Liver (tissue), 9 donors: ENCODE measurements around the gene DNAAF1. TPM values are rescaled to one million over a fixed set of nuclear protein-coding genes. Genes with fewer than 3 reads are reported as not detected.

Source experiments
- DNase-seq: peaks from one replicate; pipeline ENCODE4 v3.0.0-alpha.2; 2017; ENCODE audit warnings: low spot score
- H3K27ac ChIP-seq, 2 donors: one replicate each; pipeline ENCODE4 v1.7.0; 2013; ENCODE audit warnings: inconsistent platforms in 2 of 2, low read length in 2 of 2, control low read depth in 1 of 2, low read depth in 1 of 2, mild to moderate bottlenecking in 1 of 2
- H3K27me3 ChIP-seq, 4 donors: one replicate each; pipeline versions ENCODE4 v1.6.1 to v1.7.0; 2013; ENCODE audit warnings: low read length in 3 of 4, inconsistent platforms in 1 of 4, mild to moderate bottlenecking in 1 of 4, moderate library complexity in 1 of 4; ENCODE audit not compliant: control insufficient read depth in 4 of 4, insufficient read depth in 4 of 4
- H3K36me3 ChIP-seq, 4 donors: one replicate each; pipeline versions ENCODE4 v1.6.1 to v1.7.0; 2013; ENCODE audit warnings: low read length in 3 of 4, mild to moderate bottlenecking in 3 of 4, low read depth in 1 of 4, moderate library complexity in 1 of 4; ENCODE audit not compliant: control insufficient read depth in 4 of 4, insufficient read depth in 3 of 4
- H3K4me1 ChIP-seq, 4 donors: one replicate each; pipeline versions ENCODE4 v1.6.1 to v1.7.0; 2013; ENCODE audit warnings: low read length in 3 of 4, mild to moderate bottlenecking in 3 of 4, moderate library complexity in 1 of 4; ENCODE audit not compliant: control insufficient read depth in 4 of 4, insufficient read depth in 4 of 4
- H3K4me3 ChIP-seq, 3 donors: one replicate each; pipeline versions ENCODE4 v1.6.1 to v1.7.0; 2013; ENCODE audit warnings: low read length in 3 of 3, control low read depth in 1 of 3, low read depth in 1 of 3, mild to moderate bottlenecking in 1 of 3
- H3K9ac ChIP-seq, 2 donors: one replicate each; pipeline ENCODE4 v1.7.0; 2013; ENCODE audit warnings: low read length in 2 of 2, mild to moderate bottlenecking in 2 of 2, moderate library complexity in 2 of 2, control low read depth in 1 of 2, low read depth in 1 of 2
- H3K9me3 ChIP-seq, 4 donors: one replicate each; pipeline versions ENCODE4 v1.6.1 to v1.7.0; 2013; ENCODE audit warnings: low read length in 3 of 4; ENCODE audit not compliant: control insufficient read depth in 4 of 4
- EGR1 ChIP-seq, 2 donors: IDR thresholded peaks; 2 replicates each; pipeline ENCODE4 v1.6.1; 2016 to 2018; ENCODE audit warnings: antibody characterized with exemption in 2 of 2, low read depth in 2 of 2
- FOXA1 ChIP-seq: IDR thresholded peaks from 2 replicates; pipeline ENCODE4 v1.6.1; 2016; ENCODE audit warnings: antibody characterized with exemption
- FOXA2 ChIP-seq: IDR thresholded peaks from 2 replicates; pipeline ENCODE4 v1.6.1; 2016; ENCODE audit warnings: antibody characterized with exemption
- GABPA ChIP-seq, 2 donors: IDR thresholded peaks in 1 of 2; conservative IDR thresholded peaks in 1 of 2; 2 replicates each; pipeline ENCODE4 v1.6.1; 2016; ENCODE audit warnings: antibody characterized with exemption in 2 of 2, mild to moderate bottlenecking in 1 of 2, moderate library complexity in 1 of 2
- HNF4A ChIP-seq, 2 donors: conservative IDR thresholded peaks; 2 replicates each; pipeline ENCODE4 v1.6.1; 2016; ENCODE audit warnings: antibody characterized with exemption in 2 of 2, mild to moderate bottlenecking in 2 of 2
- HNF4G ChIP-seq: IDR thresholded peaks from 2 replicates; pipeline ENCODE4 v1.6.1; 2016; ENCODE audit warnings: antibody characterized with exemption
- JUND ChIP-seq, 2 donors: IDR thresholded peaks; 2 replicates each; pipeline ENCODE4 v1.6.1; 2016; ENCODE audit warnings: antibody characterized with exemption in 2 of 2
- NR2F2 ChIP-seq: IDR thresholded peaks from 2 replicates; pipeline ENCODE4 v1.6.1; 2016; ENCODE audit warnings: antibody characterized with exemption
- RXRA ChIP-seq, 2 donors: IDR thresholded peaks; 2 replicates each; pipeline ENCODE4 v1.6.1; 2017 to 2018; ENCODE audit warnings: antibody characterized with exemption in 2 of 2, mild to moderate bottlenecking in 1 of 2
- SP1 ChIP-seq: IDR thresholded peaks from 2 replicates; pipeline ENCODE4 v1.6.1; 2018; ENCODE audit warnings: antibody characterized with exemption, mild to moderate bottlenecking
- YY1 ChIP-seq: IDR thresholded peaks from 2 replicates; pipeline ENCODE4 v1.6.1; 2016; ENCODE audit warnings: antibody characterized with exemption, mild to moderate bottlenecking
- WGBS: extraction: QIAGEN DNeasy Blood & Tissue Kit; methylation state at CpG from one replicate; pipeline ENCODE4 v1.1.7; 2013; 5-methylcytosine and 5-hydroxymethylcytosine counted together
- polyA plus RNA-seq, 2 donors: library from polyadenylated mRNA; stranded (reverse) in 1 of 2; unstranded in 1 of 2; fragments of 200-250 nt in 1 of 2; fragments of >200 nt in 1 of 2; fragmentation: Nextera tagmentation in 1 of 2; extraction: Ambion mirVana in 1 of 2; gene quantifications; one replicate each; pipeline versions ENCODE4 v1.2.1 to v1.2.3, GENCODE V29; 2013 to 2015
- total RNA-seq, 2 donors: library from RNA; depleted of rRNA; stranded (reverse); fragments of >200 nt; gene quantifications; one replicate each; pipeline ENCODE4 v1.2.3, GENCODE V29; 2014
- TF ChIP-seq, protein P1 (sequence below): IDR thresholded peaks from 2 replicates; pipeline ENCODE4 v1.6.1; 2016; ENCODE audit warnings: antibody characterized with exemption
- TF ChIP-seq, protein P2 (sequence below): IDR thresholded peaks from 2 replicates; pipeline ENCODE4 v1.6.1; 2016; ENCODE audit warnings: antibody characterized with exemption
- TF ChIP-seq, protein P3 (sequence below): fragments of 150-350 bp; IDR thresholded peaks from 2 replicates; pipeline ENCODE4 v1.5.1; 2017; ENCODE audit warnings: improper control_type of control experiment, low read depth, low read length; ENCODE audit not compliant: missing input control
- TF ChIP-seq, protein P4 (sequence below): IDR thresholded peaks from 2 replicates; pipeline ENCODE4 v1.6.1; 2016; ENCODE audit warnings: antibody characterized with exemption
- donor health status: healthy.
- donor health status: healthy.
- donor health status: healthy.
- donor health status: healthy.
- donor health status: healthy.

DNAAF1 gene
- total and polyA plus RNA-seq, 4 donors, result under 0.01 to 0.08 (median 0.06) TPM; not detected in 1

DNA sequence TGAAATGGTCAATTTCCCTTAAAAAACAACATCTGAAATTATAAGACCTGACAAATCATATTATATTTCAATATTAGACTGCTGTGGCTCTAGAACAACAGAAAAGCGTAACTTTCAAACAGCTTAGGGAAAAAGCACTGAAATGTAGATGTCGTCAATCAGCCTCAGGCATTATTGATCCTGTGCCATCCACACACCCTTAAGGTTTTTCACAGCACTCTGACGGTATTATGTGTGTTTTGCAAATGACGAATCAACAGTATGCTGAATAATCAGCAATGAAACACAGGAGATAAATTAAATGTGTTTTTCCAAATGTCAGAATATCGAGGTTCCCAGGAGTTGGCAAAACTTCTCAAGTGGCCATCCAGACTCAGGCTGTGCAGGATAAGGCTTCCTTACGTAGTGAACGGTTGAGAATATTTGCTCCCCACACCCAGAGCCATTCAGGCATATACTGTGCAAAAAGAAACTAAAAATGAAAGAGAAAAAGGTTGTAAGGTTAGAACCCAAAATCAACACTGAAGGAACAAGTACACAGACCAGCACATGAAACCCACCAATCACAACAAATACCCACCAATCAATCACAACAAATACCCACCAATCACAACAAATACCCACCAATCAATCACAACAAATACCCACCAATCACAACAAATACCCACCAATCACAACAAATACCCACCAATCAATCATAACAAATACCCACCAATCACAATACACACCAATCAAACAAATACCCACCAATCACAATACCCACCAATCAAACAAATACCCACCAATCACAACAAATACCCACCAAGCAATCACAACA, 20.6 kb upstream of the DNAAF1 start:
- no peaks in the 10 kb centered on the region for H3K4me1 ChIP-seq
- no peak for DNase-seq
- no peaks in the 10 kb centered on the region for H3K27me3 ChIP-seq
- TF ChIP-seq NR2F2 (no peak), SP1 (no peak), FOXA1 (no peak), RXRA (IDR thresholded peaks at IDR 0.05) (no peak), FOXA2 (no peak), JUND (IDR thresholded peaks at IDR 0.05) (no peak), GABPA (IDR thresholded peaks at IDR 0.05 in 1 of 2, conservative IDR thresholded peaks at IDR 0.05 in 1 of 2) (no peak), HNF4A (conservative IDR thresholded peaks at IDR 0.05) (no peak)
- TF ChIP-seq, protein P1, sequence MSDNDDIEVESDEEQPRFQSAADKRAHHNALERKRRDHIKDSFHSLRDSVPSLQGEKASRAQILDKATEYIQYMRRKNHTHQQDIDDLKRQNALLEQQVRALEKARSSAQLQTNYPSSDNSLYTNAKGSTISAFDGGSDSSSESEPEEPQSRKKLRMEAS, result no peak
- TF ChIP-seq, protein P2, sequence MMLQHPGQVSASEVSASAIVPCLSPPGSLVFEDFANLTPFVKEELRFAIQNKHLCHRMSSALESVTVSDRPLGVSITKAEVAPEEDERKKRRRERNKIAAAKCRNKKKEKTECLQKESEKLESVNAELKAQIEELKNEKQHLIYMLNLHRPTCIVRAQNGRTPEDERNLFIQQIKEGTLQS, result no peak
- TF ChIP-seq, protein P3, sequence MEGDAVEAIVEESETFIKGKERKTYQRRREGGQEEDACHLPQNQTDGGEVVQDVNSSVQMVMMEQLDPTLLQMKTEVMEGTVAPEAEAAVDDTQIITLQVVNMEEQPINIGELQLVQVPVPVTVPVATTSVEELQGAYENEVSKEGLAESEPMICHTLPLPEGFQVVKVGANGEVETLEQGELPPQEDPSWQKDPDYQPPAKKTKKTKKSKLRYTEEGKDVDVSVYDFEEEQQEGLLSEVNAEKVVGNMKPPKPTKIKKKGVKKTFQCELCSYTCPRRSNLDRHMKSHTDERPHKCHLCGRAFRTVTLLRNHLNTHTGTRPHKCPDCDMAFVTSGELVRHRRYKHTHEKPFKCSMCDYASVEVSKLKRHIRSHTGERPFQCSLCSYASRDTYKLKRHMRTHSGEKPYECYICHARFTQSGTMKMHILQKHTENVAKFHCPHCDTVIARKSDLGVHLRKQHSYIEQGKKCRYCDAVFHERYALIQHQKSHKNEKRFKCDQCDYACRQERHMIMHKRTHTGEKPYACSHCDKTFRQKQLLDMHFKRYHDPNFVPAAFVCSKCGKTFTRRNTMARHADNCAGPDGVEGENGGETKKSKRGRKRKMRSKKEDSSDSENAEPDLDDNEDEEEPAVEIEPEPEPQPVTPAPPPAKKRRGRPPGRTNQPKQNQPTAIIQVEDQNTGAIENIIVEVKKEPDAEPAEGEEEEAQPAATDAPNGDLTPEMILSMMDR, result no peak
- H3K9ac ChIP-seq, result no peak overlapping the region
- no peak overlapping the region for H3K27ac ChIP-seq
- WGBS, result 91% methylated on average over 7 of the region's 7 CpGs
- no peak overlapping the region for H3K4me3 ChIP-seq
- H3K36me3 ChIP-seq, result peaks cover 0 to 6% (median 3%) of the 10 kb centered on the region in 4 donors
- no peaks in the 10 kb centered on the region for H3K9me3 ChIP-seq

DNA sequence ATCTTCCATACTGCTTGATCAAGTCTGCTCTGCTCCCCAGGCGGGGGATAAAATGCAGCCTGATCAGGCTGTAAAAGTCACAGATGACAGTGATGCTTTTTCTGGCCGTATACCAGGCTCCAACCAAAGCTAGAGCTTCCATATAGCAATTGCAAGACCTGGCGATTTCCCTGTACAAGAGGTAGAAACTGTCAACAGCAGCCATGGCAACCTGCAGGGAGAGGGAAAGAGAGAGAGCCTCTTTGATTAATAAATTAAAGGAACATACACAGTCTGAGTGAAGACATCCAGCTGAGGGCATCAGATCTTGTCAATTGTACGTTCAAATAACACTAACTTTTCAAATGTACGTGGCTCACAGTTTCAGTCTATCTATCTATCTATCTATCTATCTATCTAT, 14.0 kb upstream of the DNAAF1 start:
- Histone ChIP-seq H3K27ac (no peak overlapping the region), H3K9ac (no peak overlapping the region), H3K9me3 (no peaks in the 10 kb centered on the region), H3K27me3 (no peaks in the 10 kb centered on the region), H3K36me3 (peaks cover 0 to 17% (median 8%) of the 10 kb centered on the region in 4 donors), H3K4me1 (no peaks in the 10 kb centered on the region), H3K4me3 (no peak overlapping the region)
- TF ChIP-seq GABPA (IDR thresholded peaks at IDR 0.05 in 1 of 2, conservative IDR thresholded peaks at IDR 0.05 in 1 of 2), result no peak
- TF ChIP-seq, protein P2, result no peak
- TF ChIP-seq SP1, result no peak
- no peak for TF ChIP-seq HNF4A (conservative IDR thresholded peaks at IDR 0.05)
- no peak for TF ChIP-seq HNF4G
- TF ChIP-seq FOXA2, result no peak
- no peak for TF ChIP-seq YY1
- no peak for TF ChIP-seq FOXA1
- TF ChIP-seq JUND (IDR thresholded peaks at IDR 0.05), result no peak
- TF ChIP-seq, protein P4, sequence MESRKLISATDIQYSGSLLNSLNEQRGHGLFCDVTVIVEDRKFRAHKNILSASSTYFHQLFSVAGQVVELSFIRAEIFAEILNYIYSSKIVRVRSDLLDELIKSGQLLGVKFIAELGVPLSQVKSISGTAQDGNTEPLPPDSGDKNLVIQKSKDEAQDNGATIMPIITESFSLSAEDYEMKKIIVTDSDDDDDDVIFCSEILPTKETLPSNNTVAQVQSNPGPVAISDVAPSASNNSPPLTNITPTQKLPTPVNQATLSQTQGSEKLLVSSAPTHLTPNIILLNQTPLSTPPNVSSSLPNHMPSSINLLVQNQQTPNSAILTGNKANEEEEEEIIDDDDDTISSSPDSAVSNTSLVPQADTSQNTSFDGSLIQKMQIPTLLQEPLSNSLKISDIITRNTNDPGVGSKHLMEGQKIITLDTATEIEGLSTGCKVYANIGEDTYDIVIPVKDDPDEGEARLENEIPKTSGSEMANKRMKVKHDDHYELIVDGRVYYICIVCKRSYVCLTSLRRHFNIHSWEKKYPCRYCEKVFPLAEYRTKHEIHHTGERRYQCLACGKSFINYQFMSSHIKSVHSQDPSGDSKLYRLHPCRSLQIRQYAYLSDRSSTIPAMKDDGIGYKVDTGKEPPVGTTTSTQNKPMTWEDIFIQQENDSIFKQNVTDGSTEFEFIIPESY, result no peak
- no peak for TF ChIP-seq EGR1 (IDR thresholded peaks at IDR 0.05; ENCODE audit: low read depth in 2 of 2)
- no peak for DNase-seq
- 95% methylated on average over 5 of the region's 5 CpGs for WGBS
